Right renal pelvis (tissue), 4 donors: ENCODE results near the gene PHC2. TPM values are rescaled to one million over a fixed set of nuclear protein-coding genes. Genes with fewer than 3 reads are reported as not detected.

Source experiments
- DNase-seq, 4 donors: peaks; one replicate each; pipeline ENCODE4 v3.0.0-alpha.2; 2013; ENCODE audit warnings: low read depth in 4 of 4, low spot score in 3 of 4, missing footprints in 1 of 4
- polyA plus RNA-seq, 4 donors: library from polyadenylated mRNA; unstranded; fragments of 120-200 nt; gene quantifications; one replicate each; pipeline ENCODE4 v1.2.1, GENCODE V29; 2013; ENCODE audit not compliant: insufficient read length in 4 of 4

Gene PHC2
- polyA plus RNA-seq, 4 donors = 113 to 119 (median 116) TPM

- no peak for DNase-seq
These were observed 23.9 kb upstream of the PHC2 start for GRCh38 chr1:33454646-33455282.

GRCh38 chr1:33446590-33446989 lies 15.7 kb upstream of the PHC2 start:
- no peak for DNase-seq

- no peak for DNase-seq
These were observed 14.2 kb upstream of the PHC2 start for GRCh38 chr1:33445108-33445507.

- peak in 2 of 4 donors; percentile 52 to 69 for DNase-seq
These were observed 12.8 kb upstream of the PHC2 start for GRCh38 chr1:33443705-33444180.

GRCh38 chr1:33443080-33443704 lies 12.3 kb upstream of the PHC2 start:
- no peak for DNase-seq

GRCh38 chr1:33442141-33442540 lies 11.2 kb upstream of the PHC2 start:
- no peak for DNase-seq

GRCh38 chr1:33441088-33441745 lies 10.3 kb upstream of the PHC2 start:
- DNase-seq = no peak

- no peak for DNase-seq
These were observed 8.8 kb upstream of the PHC2 start for GRCh38 chr1:33439662-33440061.

- no peak for DNase-seq
These were observed 7.7 kb upstream of the PHC2 start for GRCh38 chr1:33438364-33439160.

- DNase-seq = no peak
These were observed 5.8 kb upstream of the PHC2 start for GRCh38 chr1:33436557-33437285.

GRCh38 chr1:33435096-33435820 lies 4.4 kb upstream of the PHC2 start:
- DNase-seq = no peak

- DNase-seq = no peak
These were observed 3.5 kb upstream of the PHC2 start for GRCh38 chr1:33434363-33434750.

GRCh38 chr1:33433509-33434362 lies 2.8 kb upstream of the PHC2 start:
- DNase-seq = no peak

GRCh38 chr1:33429856-33430691 lies 821 bp downstream of the PHC2 start:
- no peak for DNase-seq

GRCh38 chr1:33429332-33429731 lies 1.6 kb downstream of the PHC2 start:
- DNase-seq = no peak

- DNase-seq = no peak
These were observed 2.2 kb downstream of the PHC2 start for GRCh38 chr1:33428661-33429060.

- DNase-seq = no peak
These were observed 4.0 kb downstream of the PHC2 start for GRCh38 chr1:33426916-33427315.

- DNase-seq = no peak
These were observed 5.0 kb downstream of the PHC2 start for GRCh38 chr1:33425900-33426299.
